Calu3 (cell line): Measurements from ENCODE around the gene KIF18B. TPM values are rescaled to one million over a fixed set of nuclear protein-coding genes. Genes with fewer than 3 reads are reported as not detected.

Source experiments
- BruUV-seq: library from RNA; stranded (reverse); fragments of 400-500 nt; replicated peaks from 2 replicates; lab custom pipeline; 2021; lab: Mats Ljungman, UMichigan
- CTCF ChIA-PET: fragments of 300-600 bp; sonication (Branson Sonifier 250); formaldehyde crosslinking; loops from one replicate; lab custom pipeline; 2022; ENCODE audit warnings: antibody characterized with exemption; lab: Charles Lee
- DNase-seq: peaks from one replicate; pipeline ENCODE4 v3.0.0; 2022
- H3K27ac Mint-ChIP-seq: one replicate; pipeline ENCODE4 v1.8.0; 2022; ENCODE audit warnings: mixed read lengths; ENCODE audit not compliant: unreplicated experiment
- H3K27me3 Mint-ChIP-seq: one replicate; pipeline ENCODE4 v1.8.0; 2022; ENCODE audit warnings: mixed read lengths; ENCODE audit not compliant: unreplicated experiment
- H3K36me3 Mint-ChIP-seq: one replicate; pipeline ENCODE4 v1.8.0; 2022; ENCODE audit warnings: mild to moderate bottlenecking, moderate library complexity, mixed read lengths; ENCODE audit not compliant: insufficient read depth, unreplicated experiment
- H3K4me1 Mint-ChIP-seq: one replicate; pipeline ENCODE4 v1.8.0; 2022; ENCODE audit warnings: mild to moderate bottlenecking, low read depth, mixed read lengths; ENCODE audit not compliant: unreplicated experiment
- H3K4me3 Mint-ChIP-seq: one replicate; pipeline ENCODE4 v1.8.0; 2022; ENCODE audit warnings: mild to moderate bottlenecking, low read depth, moderate library complexity, mixed read lengths; ENCODE audit not compliant: unreplicated experiment
- H3K9me3 Mint-ChIP-seq: one replicate; pipeline ENCODE4 v1.8.0; 2022; ENCODE audit warnings: low read depth, mixed read lengths; ENCODE audit not compliant: unreplicated experiment
- intact Hi-C: fragments of 100-400 bp; cut with micrococcal nuclease; formaldehyde crosslinking; loops from one replicate; pipeline ENCODE4 v1.10.0; 2022; ENCODE audit not compliant: unreplicated experiment
- total RNA-seq: library from RNA; stranded (reverse); gene quantifications from 2 replicates; pipeline ENCODE4 v1.2.3, GENCODE V29; 2022
- TF ChIP-seq, protein P1 (sequence below): fragments of 200-600 bp; IDR thresholded peaks from one replicate; pipeline ENCODE4 v1.8.0; 2022; ENCODE audit warnings: antibody characterized with exemption; ENCODE audit not compliant: unreplicated experiment

KIF18B gene
- total RNA-seq, 1 experiment from 2014 or later, result 84.6 TPM

DNA sequence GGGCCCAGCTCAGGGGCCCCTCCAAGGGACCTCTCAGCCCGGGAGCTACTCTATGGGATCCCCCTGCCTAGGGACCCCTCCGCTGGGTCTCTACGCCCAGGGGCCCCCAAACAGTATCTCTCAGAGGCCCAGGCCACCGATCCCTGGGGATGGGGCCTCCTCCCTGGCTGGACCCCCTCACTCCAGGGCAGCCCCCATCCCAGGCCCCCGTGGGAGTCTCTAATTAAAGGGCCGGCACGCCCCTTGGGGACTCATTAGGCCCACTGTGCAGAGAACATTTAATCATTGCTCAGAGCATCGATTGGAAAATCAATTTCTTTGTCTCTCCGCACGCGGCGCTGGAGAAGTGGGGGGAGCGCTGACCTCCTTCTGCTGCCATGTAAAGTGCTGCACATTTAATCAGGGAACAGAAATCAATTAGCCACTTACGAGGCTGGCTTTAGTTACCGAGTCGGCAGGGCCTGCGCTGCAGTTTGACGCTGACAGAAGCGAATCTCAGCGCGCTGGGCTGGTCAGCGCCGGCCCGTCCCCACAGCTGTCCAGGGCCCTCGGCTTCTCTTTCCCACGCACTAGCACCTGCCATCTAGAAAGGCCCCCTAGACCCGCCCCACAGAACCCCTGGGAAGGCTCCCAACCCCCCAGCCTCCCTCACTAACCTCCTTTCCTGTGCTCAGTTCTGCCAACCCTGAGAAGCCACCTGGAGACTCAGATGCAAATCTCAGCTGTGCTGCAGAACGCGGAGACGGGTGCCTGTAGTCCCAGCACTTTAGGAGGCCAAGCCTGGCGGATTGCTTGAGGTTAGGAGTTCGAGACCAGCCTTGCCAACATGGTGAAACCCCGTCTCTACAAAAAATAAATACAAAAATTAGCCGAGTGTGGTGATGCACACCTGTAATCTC lies 40.7 kb upstream of the KIF18B start:
- intact Hi-C loops, result no loop called here
- CTCF ChIA-PET, result interaction anchor here (0.7 to 0.8 kb wide), 2 partner anchors 48 to 68 kb away, joined by 3 to 4 read pairs; no protein-coding TSS in a partner anchor
- DNase-seq, result peak; percentile 44
- TF ChIP-seq, protein P1, sequence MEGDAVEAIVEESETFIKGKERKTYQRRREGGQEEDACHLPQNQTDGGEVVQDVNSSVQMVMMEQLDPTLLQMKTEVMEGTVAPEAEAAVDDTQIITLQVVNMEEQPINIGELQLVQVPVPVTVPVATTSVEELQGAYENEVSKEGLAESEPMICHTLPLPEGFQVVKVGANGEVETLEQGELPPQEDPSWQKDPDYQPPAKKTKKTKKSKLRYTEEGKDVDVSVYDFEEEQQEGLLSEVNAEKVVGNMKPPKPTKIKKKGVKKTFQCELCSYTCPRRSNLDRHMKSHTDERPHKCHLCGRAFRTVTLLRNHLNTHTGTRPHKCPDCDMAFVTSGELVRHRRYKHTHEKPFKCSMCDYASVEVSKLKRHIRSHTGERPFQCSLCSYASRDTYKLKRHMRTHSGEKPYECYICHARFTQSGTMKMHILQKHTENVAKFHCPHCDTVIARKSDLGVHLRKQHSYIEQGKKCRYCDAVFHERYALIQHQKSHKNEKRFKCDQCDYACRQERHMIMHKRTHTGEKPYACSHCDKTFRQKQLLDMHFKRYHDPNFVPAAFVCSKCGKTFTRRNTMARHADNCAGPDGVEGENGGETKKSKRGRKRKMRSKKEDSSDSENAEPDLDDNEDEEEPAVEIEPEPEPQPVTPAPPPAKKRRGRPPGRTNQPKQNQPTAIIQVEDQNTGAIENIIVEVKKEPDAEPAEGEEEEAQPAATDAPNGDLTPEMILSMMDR, result no peak
- Mint-ChIP-seq H3K36me3 (no peaks in the 10 kb centered on the region), H3K4me1 (peaks cover 8% of the 10 kb centered on the region), H3K27me3 (peaks cover 69% of the 10 kb centered on the region), H3K9me3 (no peaks in the 10 kb centered on the region), H3K27ac (no peak overlapping the region), H3K4me3 (no peak overlapping the region)
- no TSS peak for BruUV-seq

DNA sequence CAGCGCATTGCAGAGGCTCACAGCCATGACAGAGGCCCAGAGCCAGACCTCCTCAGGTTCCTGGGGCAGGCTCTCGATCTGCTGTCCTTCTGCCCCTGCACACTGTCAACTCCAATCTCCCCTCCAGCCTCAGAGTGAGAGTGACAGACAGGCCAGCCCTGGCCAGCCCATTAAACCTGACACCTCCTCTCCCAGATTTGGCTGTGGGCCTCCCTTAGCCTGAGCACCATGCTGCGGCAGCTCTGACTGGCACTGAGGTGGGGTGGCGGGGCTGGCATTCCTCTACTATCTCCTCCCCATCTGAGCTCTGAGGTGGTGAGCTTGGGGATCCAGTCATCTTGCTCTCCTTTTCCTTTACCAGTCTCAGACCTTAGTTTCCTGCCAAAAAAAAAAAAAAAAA lies 36.0 kb upstream of the KIF18B start:
- Mint-ChIP-seq H3K36me3 (no peaks in the 10 kb centered on the region), H3K9me3 (no peaks in the 10 kb centered on the region), H3K27me3 (peaks cover 62% of the 10 kb centered on the region), H3K4me3 (no peak overlapping the region), H3K27ac (no peak overlapping the region), H3K4me1 (peaks cover 39% of the 10 kb centered on the region)
- BruUV-seq, result no TSS peak
- TF ChIP-seq, protein P1, result no peak
- DNase-seq, result no peak
- CTCF ChIA-PET, result interaction anchor here (0.7 to 1.1 kb wide), 2 partner anchors 15 to 18 kb away, joined by 3 to 8 read pairs; partner anchors contain the start of gene C1QL1
- intact Hi-C loops, result no loop called here

- CTCF ChIA-PET, result interaction anchor here (0.5 to 2.6 kb wide), 4 partner anchors 10 to 883 kb away, joined by 3 to 12 read pairs (median 8); partner anchors contain the start of gene C1QL1
- H3K36me3 Mint-ChIP-seq, result no peaks in the 10 kb centered on the region
- peaks cover 62% of the 10 kb centered on the region for H3K27me3 Mint-ChIP-seq
- peak overlapping the region; percentile 51 for H3K4me3 Mint-ChIP-seq
- TF ChIP-seq, protein P1, result no peak
- no peak for DNase-seq
- no peak overlapping the region for H3K27ac Mint-ChIP-seq
- intact Hi-C loops, result no loop called here
- no peaks in the 10 kb centered on the region for H3K9me3 Mint-ChIP-seq
- no TSS peak for BruUV-seq
- peaks cover 32% of the 10 kb centered on the region for H3K4me1 Mint-ChIP-seq
Measured at GRCh38 chr17:44982113-44982702, 34.6 kb upstream of the KIF18B start.

- Mint-ChIP-seq H3K27ac (peak overlapping the region; percentile 37), H3K4me1 (peaks cover 32% of the 10 kb centered on the region), H3K9me3 (no peaks in the 10 kb centered on the region), H3K36me3 (no peaks in the 10 kb centered on the region), H3K27me3 (peaks cover 62% of the 10 kb centered on the region), H3K4me3 (peak overlapping the region; percentile 51)
- CTCF ChIA-PET, result interaction anchor here (1.0 to 2.6 kb wide), 3 partner anchors 11 to 61 kb away, joined by 3 to 12 read pairs (median 11); partner anchors contain the start of gene C1QL1
- TSS peak; percentile 69 for BruUV-seq
- intact Hi-C loops, result no loop called here
- TF ChIP-seq, protein P1, result no peak
- peak; percentile 62 for DNase-seq
Measured at GRCh38 chr17:44981221-44981968, 33.8 kb upstream of the KIF18B start.
